DMS 273 (cell line): ENCODE data around the gene BRSK2.
A peak's percentile ranks its signal among the peaks of the same experiment; 100 is the strongest.
"Not testable (repeated sequence)": the region's sequence is repeated elsewhere in the genome, so short reads cannot be mapped to it uniquely, and the experiment has no call there.

Experiments used
- DNase-seq: peaks from one replicate; lab custom pipeline; 2025; ENCODE audit not compliant: unreplicated experiment; lab: John Stamatoyannopoulos, UW

Gene BRSK2

DNA sequence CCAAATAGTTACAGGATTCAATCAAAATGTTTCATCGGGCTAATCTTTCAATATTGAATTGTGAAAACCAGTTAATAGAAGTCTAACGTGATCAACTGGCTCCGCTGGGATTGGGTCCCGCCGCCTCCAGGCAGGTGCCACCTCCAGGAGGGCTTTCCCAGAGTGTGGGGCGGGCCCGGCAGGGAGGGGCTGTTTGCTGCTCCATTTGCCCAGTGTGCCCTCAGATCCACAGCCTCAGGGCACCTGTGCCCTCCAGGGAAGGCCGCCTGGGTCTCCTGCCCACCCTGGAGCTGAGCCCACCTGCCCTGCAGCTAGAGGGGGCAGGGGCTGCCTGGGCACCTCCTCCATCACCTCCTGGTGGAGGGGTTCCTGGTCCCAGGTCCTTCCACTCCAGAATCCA, 17.9 kb downstream of the BRSK2 start:
- DNase-seq: no peak

DNA sequence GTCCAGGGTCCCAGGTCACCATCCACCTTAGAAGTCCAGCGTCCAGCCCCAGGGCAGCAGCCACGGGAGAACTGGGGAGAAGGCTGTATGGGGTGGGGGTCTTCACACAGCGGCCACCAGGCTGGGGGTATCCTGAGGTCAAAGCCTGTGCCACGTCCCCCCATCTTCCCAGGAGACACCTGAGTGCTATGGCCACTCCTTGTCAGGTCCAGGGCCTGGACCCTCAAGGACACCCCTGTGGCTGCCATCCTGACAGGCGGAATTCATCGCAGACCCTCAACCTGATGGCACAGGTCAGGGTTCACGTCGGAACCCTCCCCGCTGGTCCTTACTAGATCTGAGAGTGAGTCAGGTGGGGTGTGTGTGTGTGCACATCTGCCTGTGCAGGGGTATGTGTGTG, 18.6 kb downstream of the BRSK2 start:
- DNase-seq: no peak

DNA sequence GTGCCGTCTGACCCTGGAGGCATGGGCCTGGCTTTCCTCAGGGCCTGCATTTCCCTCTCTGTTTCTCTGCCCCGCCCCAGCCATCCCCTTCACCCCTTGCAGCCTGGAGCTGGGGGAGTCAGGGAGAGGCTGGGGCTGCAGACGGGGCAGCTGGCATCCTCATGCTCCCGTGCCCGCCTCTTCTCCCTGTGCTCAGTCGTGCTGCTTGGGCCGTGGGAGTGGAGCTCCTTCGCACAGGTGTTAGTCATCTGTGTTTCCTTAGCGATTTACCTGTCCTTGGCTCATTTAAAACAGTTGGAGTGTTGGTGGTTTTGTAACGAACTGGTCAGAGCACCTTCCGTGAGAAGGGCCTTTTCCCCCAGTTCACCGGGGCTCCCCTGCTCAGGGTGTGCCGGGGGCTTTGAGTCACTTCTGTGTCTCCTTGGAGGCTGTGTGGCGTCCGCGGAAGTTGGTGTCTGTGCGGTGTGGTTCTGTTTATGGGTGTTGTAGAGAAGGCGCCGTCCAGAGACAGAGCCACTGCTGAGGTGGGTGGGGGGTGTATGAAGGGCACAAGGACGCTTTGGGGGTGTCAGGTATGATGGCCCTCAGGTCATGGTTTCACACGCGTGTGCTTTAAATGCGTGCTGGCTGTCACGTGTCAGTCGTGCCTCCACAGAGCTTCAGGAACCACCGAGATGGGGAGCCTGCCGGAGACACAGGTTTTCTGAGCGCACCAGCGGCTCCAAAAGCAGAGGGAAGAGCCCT, 19.5 kb downstream of the BRSK2 start:
- no peak for DNase-seq

DNA sequence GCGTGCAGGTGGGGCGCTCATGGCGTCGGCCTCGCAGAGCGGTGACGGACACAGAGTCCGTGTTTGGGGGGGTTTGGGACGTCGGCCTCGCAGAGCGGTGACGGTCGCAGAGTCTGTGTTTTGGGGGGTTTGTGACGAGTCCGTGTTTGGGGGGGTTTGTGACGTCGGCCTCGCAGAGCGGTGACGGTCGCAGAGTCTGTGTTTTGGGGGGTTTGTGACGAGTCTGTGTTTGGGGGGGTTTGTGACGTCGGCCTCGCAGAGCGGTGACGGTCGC, 20.1 kb downstream of the BRSK2 start:
- not testable (repeated sequence) for DNase-seq

DNA sequence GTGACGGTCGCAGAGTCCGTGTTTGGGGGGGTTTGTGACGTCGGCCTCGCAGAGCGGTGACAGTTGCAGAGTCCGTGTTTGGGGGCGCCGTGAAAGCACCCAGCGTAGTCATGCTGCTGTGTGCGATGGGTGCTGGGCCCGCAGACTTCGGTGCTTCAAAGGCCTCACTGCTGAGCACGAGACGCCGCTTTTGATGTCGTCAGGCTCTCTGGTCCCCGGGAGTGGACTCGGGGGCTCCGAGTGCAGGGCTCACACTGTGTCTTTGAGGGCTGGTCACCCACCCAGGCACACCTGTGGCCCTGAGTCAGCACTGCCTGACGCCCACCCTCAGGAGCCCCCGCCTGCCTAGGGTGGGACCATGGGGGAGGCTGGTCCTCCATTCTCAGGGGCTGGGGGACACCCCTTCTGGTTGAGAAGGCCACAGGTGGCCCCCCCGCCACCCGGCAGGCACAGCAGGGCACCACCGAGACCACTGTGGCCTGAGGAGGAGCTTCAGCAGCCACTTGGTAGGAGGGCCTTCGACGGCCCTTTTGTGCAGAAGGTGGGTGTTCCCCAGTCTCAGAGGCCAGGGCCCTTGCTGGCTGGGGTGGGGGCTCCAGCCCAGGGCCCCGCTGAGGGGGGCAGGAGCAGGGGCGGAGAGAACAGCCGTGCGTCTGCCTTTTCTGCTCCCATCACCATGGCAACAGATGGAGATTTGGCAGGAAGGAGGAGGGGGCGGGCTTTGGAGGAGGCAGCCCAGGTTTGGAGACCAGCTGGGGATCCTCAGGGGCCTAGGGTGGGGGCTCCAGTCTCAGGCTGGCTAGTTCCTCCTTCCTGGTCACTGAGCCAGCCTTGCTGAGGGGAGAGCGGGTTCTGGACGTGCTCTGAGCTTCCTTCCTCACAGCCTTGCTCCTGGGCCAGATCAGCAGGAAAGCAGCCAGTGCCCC, 20.9 kb downstream of the BRSK2 start:
- peak; percentile 65 for DNase-seq

DNA sequence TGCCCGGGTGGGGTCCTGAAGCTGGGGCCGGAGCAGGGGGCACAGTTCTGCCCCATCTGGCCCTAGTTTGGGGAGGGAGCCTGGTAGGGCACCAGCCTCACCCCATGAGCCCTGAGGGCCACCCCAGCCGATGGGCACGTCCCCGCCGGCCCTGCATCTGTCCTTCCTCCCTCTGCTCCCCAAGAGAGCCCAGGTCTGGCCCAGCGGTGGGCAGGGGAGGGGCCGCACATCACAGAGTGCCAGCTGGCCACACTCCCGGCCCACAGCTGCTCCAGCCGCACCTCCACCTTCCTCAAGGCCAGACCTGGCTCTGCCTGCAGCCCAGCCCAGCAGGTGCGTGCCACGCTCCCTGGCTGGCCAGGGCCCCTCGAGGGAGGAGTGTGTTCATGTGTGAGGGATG, 21.6 kb downstream of the BRSK2 start:
- no peak for DNase-seq

DNA sequence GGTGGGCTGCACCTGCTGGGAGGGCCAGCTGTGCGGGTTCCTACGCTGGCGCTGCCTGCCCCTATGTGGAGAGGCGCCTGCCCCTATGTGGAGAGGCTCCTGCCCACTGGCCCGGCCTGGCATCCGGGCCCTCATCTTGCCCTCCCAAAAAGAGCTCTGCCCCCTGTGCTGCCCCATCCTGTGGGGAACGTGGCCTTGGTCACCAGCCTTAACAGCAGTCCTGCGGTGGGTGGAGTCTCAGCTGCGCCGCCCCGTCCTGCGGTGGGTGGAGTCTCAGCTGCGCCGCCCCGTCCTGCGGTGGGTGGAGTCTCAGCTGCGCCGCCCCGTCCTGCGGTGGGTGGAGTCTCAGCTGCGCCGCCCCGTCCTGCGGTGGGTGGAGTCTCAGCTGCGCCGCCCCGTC, 22.0 kb downstream of the BRSK2 start:
- not testable (repeated sequence) for DNase-seq

DNA sequence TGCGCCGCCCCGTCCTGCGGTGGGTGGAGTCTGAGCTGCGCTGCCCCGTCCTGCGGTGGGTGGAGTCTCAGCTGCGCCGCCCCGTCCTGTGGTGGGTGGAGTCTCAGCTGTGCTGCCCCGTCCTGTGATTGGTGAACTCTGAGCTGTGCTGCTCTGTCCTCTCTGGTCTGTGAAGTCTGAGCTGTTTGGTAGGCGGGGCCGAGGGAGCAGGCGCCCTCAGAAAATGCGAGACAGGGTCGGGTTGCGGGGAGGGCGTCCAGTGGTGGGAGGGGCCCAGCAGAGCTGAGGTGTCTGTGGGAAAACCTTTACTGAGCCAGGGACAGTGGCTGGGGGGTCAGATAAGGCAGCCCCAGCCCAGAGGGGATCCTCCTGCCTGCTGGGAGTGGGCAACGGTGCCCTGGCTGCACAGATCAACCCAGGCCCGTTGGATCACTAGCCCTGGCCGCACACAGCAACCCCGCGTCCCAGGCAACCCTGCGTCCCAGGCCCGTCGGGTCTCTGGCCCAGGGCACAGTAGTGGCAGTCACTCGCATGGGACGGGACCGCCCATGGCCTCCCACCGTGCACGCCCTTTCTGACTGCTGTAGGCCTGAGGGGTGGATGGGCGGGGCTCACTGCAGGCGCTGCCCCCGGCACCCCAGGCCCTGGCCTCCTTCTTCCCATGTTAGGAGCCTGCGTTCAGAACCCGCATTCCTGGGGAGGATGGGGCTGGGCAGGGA, 22.8 kb downstream of the BRSK2 start:
- DNase-seq: no peak

DNA sequence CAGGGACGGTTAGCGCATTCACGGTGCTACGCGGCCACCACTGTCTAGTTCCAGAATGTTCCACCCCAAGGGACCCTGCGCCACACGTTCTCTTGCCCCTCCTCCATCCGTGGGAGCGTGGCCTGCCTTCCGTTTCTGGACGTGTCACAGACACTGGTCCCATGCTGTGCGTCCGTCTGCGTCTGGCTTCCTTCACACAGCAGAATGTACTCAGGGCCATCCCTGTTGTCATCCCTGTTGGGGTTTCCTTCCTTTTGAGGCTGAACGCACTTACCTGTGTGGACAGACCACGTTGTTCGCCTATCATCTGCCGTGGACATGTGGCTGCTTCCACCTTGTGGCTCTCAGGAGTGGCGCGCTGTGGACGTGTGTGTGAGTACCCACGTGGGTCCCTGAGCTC, 24.9 kb downstream of the BRSK2 start:
- DNase-seq: no peak

DNA sequence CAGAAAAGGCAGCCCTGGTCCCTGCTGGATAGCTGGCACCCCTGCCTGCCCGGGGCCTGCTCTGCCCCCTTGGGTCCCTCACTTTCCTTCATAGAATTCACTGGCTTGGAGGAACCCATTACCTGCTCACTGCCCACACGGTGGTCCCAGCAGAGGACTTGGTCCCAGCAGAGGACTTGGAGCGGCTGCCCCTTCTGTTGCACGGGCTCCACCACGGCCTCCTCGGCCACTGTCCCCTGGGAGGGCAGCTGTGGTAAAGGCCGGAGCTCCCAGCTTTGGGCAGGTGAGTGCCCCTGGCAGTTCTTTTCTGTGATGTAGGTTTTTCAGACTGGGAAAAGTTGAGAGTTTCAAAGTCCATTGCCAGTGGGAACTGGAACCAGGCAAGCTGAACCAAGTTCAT, 25.9 kb downstream of the BRSK2 start:
- no peak for DNase-seq

DNA sequence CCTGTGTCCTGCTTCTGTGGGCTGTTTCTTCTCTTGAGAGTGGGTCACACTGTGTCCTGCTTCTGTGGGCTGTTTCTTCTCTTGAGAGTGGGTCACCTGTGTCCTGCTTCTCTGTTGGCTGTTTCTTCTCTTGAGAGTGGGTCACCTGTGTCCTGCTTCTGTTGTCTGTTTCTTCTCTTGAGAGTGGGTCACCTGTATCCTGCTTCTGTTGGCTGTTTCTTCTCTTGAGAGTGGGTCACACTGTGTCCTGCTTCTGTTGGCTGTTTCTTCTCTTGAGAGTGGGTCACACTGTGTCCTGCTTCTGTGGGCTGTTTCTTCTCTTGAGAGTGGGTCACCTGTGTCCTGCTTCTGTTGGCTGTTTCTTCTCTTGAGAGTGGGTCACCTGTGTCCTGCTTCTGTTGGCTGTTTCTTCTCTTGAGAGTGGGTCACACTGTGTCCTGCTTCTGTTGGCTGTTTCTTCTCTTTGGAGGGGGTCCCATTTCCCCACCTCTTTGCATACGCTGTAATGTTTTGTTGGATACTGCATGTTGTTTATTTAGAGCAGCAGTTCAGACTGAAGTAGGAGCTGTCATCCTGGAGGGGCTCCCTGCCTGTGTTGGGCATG, 28.6 kb downstream of the BRSK2 start:
- DNase-seq: not testable (repeated sequence)

DNA sequence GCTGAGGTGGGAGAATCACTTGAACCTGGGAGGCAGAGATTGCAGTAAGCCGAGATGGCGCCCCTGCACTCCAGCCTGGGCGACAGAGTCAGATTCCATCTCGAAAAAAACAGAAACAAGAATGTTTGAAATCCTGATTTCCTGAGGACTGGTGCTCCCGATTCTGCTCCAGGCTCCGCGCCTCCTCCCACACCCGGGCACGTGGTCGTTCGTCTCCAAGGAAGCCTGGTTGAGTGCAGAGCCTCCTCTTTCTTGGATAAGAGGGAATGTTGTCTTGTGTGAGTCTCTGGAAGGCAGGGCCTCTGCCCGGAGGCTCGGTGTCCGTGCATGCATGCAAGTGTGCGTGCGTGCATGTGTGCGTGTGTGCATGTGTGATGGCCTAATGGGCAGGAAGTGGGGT, 30.1 kb downstream of the BRSK2 start:
- no peak for DNase-seq

DNA sequence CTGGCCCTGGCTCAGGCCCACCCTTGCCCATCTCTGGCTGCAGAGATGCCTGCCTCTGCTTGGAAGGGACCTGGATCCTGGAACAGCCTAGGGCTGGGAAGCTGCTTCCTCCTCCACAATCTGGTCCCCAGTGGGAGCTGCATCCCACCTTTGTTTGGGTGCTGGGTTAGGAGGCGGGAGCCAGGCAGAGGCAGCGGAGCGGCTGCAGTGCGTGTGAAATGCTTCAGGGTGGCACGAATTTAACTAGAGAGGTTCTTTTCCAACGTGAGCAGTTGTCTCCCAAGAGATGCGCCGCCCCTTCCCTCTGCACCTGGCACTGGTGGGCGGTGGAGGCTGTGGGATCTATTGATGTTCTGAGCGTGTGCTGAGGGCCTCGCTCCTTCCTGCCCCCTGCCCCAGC, 31.6 kb downstream of the BRSK2 start:
- no peak for DNase-seq

DNA sequence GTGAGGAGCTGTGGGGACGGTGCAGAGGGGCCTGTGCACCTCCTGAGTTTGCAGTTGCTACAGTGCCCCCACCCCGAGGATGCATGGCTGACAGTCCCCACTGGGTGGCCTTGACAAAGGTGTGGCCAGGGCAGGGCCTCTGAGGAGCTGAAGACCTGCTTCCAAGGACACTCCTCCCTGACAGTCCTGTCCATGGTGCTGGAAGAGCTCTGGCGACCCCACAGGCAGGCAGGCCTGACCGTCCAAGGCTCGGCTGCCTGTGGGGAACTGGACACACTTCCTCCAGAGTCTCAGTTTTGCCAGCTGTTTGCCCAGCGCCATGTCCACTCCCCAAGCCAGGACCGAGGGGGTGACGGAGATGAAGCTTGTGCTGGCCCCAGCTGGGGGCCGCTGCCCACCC, 32.7 kb downstream of the BRSK2 start:
- no peak for DNase-seq

DNA sequence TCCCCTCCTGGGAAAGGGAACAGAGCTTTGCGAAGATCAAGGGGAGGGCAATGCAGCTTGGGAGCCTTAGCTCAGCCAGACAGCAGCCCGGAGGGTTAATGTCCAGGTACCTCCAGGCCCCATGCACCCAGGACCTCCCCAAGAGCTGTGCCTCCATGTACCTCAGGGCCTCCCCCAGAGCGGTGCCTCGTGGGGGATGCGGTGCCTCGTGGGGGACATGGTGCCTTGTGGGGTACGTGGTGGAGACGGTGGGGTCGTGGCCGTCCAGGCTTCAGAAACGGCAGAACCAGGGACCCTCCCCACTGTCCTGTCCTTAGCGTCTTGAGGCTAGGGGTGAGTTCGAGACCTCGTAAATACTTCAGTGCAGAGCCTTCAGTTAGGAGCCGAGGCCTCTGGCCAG, 33.2 kb downstream of the BRSK2 start:
- DNase-seq: no peak

DNA sequence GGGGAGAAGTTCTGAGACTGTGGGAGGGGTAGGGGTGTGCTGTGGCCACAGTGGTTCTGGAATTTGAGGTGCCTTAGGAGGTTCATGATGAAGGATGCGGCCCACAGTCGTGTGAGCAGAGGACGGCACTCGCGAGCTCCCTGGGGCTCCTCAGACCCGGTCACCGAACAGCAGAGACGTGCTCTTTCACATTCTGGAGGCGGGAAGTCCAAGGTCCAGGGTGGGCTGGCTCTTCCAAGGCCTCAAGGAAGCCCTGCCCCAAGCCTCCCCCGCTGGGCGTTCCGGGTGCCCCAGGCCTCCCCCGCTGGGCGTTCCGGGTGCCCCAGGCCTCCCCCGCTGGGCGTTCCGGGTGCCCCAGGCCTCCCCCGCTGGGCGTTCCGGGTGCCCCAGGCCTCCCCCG, 33.7 kb downstream of the BRSK2 start:
- DNase-seq: not testable (repeated sequence)

DNA sequence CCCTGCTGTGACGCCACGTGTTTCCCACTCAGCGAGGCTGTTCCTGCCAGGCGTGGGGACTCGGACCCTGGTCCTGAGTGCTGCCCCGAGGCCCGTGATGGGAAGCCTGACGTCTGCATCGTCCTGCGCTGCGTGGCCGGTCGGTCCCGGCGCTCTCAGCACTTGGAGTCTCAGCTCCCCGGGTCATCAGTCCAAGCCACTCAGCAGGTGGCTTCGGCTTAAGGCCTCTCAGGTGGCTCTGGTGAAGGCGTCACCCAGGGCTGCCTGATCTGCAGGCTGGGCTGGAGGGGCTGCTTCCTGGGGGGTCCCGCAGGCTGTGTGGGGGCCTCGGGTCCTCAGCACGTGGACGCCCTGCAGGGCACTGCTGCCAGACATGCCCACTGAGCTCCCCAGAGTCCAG, 35.3 kb downstream of the BRSK2 start:
- DNase-seq: no peak

DNA sequence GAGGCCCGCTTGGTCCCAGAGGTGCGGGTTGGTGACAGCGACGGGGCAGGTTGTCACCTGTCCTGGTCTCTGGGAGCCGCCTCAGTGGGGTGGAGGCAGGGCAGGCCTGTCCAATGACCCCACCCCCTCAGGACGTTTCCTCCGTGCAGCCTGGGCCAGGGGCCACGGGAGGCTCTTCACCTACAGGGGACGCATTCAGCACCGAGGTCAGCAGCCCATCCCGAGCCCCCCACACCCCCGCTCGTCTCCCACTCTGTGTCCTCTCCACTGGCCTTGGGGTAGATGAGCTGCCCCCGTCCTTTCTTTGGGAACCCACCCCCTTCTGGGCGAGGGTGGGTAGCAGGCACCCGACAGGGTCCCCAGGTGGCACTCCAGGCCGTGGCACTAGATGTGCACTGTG, 35.7 kb downstream of the BRSK2 start:
- DNase-seq: no peak

DNA sequence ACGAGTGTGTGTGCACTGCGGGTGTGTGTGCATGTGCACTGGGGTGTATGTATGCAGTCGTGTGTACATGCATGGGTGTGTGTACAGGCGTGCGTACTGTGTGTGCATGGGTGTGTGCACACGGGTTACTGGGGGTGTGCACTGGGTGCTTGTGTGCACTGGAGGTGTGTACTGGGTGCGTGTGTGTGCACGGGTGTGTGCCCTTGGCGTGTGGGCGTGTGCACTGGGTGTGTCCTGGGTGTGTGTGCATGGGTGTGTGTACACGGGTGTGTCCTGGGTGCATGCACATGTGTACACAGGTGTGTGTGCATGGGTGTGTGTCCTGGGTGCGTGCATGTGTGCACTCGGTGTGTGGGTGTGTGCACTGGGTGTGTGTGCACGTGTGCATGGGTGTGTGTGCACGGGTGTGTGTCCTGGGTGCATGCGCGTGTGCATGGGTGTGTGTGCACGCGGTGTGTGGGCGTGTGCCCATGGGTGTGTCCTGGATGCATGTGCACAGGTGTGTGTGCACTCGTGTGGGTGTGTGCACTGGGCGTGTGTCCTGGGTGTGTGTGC, 39.1 kb downstream of the BRSK2 start:
- no peak for DNase-seq

DNA sequence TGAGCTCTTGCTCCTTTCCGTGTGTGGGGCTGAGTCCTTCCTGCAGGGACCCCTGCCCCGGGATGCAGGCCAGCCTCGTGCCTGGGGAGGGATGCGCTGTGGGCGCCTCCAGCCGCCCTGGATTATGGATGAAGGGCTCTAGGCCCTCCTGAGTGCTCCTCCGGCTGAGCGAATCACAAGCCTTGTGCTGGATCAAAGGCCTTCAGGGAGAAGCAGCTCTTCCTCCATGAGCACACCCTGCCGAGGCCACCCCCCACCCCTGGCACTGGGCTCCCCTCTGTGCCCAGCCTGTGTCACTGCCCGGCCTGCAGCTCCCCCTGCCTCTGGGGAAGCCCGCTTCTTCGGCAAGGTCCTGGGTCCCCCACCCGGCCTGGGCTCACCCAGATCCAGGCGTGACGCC, 43.8 kb downstream of the BRSK2 start:
- no peak for DNase-seq

DNA sequence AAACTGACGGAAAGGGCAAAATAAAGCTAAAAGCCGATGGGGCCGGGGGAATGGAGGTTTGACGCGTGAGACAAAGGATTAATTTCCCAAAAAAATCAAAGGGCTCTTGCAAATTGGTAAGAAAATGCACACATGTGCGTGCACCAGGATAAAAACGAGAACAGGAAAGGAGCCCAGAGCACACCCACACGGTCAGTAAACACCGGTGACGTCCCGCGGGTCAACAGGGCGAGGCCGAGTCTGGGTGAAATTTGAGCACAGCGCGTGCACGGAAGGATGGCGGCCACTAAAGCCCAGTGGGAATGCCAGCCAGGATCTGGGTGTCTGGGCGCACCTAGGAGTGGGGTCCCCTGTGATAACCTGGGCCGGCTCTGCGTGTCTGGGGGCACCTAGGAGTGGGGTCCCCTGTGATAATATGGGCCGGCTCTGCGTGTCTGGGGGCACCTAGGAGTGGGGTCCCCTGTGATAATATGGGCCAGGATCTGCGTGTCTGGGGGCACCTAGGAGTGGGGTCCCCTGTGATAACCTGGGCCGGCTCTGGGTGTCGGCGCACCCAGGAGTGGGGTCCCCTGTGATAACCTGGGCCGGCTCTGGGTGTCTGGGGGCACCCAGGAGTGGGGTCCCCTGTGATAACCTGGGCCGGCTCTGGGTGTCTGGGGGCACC, 44.4 kb downstream of the BRSK2 start:
- DNase-seq: no peak
